ENCODE results near the gene INPP5A. TPM values are rescaled to one million over a fixed set of nuclear protein-coding genes. Genes with fewer than 3 reads are reported as not detected.

Gene INPP5A
- total RNA-seq, 1 experiment from 2014 or later: 22.6 TPM

DNA sequence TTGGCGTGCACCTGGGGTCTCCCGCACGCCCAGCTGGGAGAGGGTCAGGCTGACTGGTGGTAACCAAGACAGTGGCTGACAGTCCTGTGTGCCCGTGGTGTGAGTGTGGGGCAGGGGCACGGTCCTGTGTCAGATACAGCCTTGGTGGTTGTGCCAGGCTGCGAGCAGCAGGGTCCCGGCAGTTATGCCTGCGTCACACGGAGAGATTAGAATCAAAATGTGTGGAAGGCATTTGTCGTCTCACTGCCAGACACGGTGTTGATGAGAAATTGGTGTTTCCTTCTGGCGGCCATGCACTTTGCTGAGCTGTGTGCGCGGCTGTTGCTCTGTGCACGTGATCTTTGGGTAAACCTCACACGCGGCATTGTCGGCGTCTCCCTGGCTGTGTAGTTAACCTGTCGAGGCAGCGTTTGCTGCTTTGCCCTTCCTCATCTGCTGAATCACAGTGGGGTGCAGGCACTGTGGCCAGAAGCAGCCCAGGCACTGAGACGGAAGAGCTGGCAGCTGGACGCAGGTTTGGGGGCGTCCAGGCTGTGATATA, 160.7 kb downstream of the INPP5A start:
- H3K36me3 ChIP-seq (ENCODE audit: low read depth, low read length): no peaks in the 10 kb centered on the region
- H2AFZ ChIP-seq (ENCODE audit: low read length): no peak overlapping the region
- no peaks in the 10 kb centered on the region for H3K4me1 ChIP-seq (ENCODE audit: insufficient read depth, low read length)
- ATAC-seq (no peak), DNase-seq (no peak)
- POLR2A ChIA-PET (ENCODE audit: unreplicated experiment): no interaction called here
- H3K4me2 ChIP-seq (ENCODE audit: low read length): no peak overlapping the region
- no peak for TF ChIP-seq EZH2phosphoT487 (IDR thresholded peaks at IDR 0.05; ENCODE audit: borderline replicate concordance, low read length)
- TF ChIP-seq, protein P1, sequence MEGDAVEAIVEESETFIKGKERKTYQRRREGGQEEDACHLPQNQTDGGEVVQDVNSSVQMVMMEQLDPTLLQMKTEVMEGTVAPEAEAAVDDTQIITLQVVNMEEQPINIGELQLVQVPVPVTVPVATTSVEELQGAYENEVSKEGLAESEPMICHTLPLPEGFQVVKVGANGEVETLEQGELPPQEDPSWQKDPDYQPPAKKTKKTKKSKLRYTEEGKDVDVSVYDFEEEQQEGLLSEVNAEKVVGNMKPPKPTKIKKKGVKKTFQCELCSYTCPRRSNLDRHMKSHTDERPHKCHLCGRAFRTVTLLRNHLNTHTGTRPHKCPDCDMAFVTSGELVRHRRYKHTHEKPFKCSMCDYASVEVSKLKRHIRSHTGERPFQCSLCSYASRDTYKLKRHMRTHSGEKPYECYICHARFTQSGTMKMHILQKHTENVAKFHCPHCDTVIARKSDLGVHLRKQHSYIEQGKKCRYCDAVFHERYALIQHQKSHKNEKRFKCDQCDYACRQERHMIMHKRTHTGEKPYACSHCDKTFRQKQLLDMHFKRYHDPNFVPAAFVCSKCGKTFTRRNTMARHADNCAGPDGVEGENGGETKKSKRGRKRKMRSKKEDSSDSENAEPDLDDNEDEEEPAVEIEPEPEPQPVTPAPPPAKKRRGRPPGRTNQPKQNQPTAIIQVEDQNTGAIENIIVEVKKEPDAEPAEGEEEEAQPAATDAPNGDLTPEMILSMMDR (conservative IDR thresholded peaks at IDR 0.05; ENCODE audit: low read depth, low read length): no peak
- no peak for TF ChIP-seq EZH2 (IDR thresholded peaks at IDR 0.05; ENCODE audit: low read length, unreplicated experiment)
- CTCF ChIA-PET: no interaction called here
- peaks cover 3% of the 10 kb centered on the region for H3F3A ChIP-seq (ENCODE audit: low read length, unreplicated experiment)
- intact Hi-C loops (cut with micrococcal nuclease): no loop called here
- H4K20me1 ChIP-seq (ENCODE audit: low read length): no peaks in the 10 kb centered on the region
- H3K79me2 ChIP-seq (ENCODE audit: low read length): 0 out of 2 replicates have a peak, but pooled peaks cover 3% of the 10 kb centered on the region
- H3K27ac ChIP-seq (ENCODE audit: low read length): no peak overlapping the region
- no peak overlapping the region for H3K4me3 ChIP-seq (ENCODE audit: low read length)
- no TSS peak for BruUV-seq (replicated peaks)
- no peaks in the 10 kb centered on the region for H3K9me2 ChIP-seq (replicated peaks; ENCODE audit: low read length)
- no peak overlapping the region for H3K9ac ChIP-seq (ENCODE audit: low read length)
- no peaks in the 10 kb centered on the region for H3K27me3 ChIP-seq (ENCODE audit: low read length)
- no peaks in the 10 kb centered on the region for H3K9me3 ChIP-seq (ENCODE audit: low read length)

DNA sequence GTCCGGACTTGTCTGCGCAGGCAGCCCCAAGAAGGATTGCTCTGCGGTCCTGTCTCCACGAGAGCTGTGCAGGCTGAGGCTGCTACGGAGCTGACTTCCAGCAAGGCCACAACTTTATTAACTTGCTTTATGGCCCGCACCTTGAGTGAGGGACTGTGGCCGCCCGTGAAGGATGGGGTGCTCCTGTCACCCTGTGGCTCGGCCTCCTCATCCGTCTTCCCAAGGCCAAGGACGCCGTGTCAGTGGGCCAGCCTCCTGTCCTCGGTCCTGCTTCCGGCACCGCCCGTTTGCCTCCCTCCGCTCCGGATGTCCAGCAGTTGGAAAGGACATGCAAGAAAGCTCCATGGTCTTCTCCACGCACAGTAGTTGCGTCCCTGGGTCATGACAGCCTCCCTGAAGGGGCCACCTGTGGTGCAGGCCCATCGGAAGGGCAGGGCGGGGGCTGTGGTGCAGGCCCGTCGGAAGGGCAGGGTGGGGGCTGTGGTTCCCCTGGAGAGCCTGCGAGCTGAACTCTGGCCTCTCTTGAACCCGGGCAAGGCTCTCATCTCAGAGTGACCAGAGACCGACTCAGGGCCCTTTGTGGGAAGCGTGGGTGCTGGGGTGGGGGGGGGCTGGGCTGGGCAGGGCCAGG, 161.3 kb downstream of the INPP5A start:
- no peaks in the 10 kb centered on the region for H3K9me3 ChIP-seq (ENCODE audit: low read length)
- ATAC-seq: no peak
- peaks cover 3% of the 10 kb centered on the region for H3F3A ChIP-seq (ENCODE audit: low read length, unreplicated experiment)
- no peak overlapping the region for H3K4me3 ChIP-seq (ENCODE audit: low read length)
- H3K9me2 ChIP-seq (replicated peaks; ENCODE audit: low read length): no peaks in the 10 kb centered on the region
- H3K4me1 ChIP-seq (ENCODE audit: insufficient read depth, low read length): no peaks in the 10 kb centered on the region
- 0 out of 2 replicates have a peak, but pooled peaks cover 3% of the 10 kb centered on the region for H3K79me2 ChIP-seq (ENCODE audit: low read length)
- H3K4me2 ChIP-seq (ENCODE audit: low read length): no peak overlapping the region
- intact Hi-C loops (cut with micrococcal nuclease): no loop called here
- no peak overlapping the region for H3K9ac ChIP-seq (ENCODE audit: low read length)
- ChIA-PET POLR2A (ENCODE audit: unreplicated experiment) (interaction anchor here (0.5 kb wide), 1 partner anchor 71 kb away, joined by 3 read pairs; no protein-coding TSS in a partner anchor), CTCF (no interaction called here)
- no peak for DNase-seq
- H4K20me1 ChIP-seq (ENCODE audit: low read length): no peaks in the 10 kb centered on the region
- no TSS peak for BruUV-seq (replicated peaks)
- no peak for TF ChIP-seq EZH2phosphoT487 (IDR thresholded peaks at IDR 0.05; ENCODE audit: borderline replicate concordance, low read length)
- TF ChIP-seq, protein P1 (conservative IDR thresholded peaks at IDR 0.05; ENCODE audit: low read depth, low read length): no peak
- no peak for TF ChIP-seq EZH2 (IDR thresholded peaks at IDR 0.05; ENCODE audit: low read length, unreplicated experiment)
- no peak overlapping the region for H3K27ac ChIP-seq (ENCODE audit: low read length)
- no peak overlapping the region for H2AFZ ChIP-seq (ENCODE audit: low read length)
- H3K36me3 ChIP-seq (ENCODE audit: low read depth, low read length): no peaks in the 10 kb centered on the region
- no peaks in the 10 kb centered on the region for H3K27me3 ChIP-seq (ENCODE audit: low read length)

Data from PC-3 (cell line).